Naive thymus-derived CD4-positive, alpha-beta T cell (primary cell): Measurements from ENCODE around the gene DDN. TPM values are rescaled to one million over a fixed set of nuclear protein-coding genes. Genes with fewer than 3 reads are reported as not detected.

ENCODE experiments used
- ATAC-seq: fragments of 150-1000 bp; cut with Tn5 transposase; 2 replicates; pipeline ENCODE4 v1.10.0; 2021; ENCODE audit warnings: mild to moderate bottlenecking, moderate library complexity
- CTCF ChIA-PET: fragments of 350-600 bp; sonication (Branson Sonifier 250); formaldehyde crosslinking; loops from one replicate; lab custom pipeline; 2021; ENCODE audit warnings: antibody characterized with exemption; lab: Charles Lee
- POLR2A ChIA-PET: fragments of 350-600 bp; sonication (Branson Sonifier 250); formaldehyde crosslinking; loops from one replicate; lab custom pipeline; 2021; ENCODE audit warnings: antibody characterized with exemption, inconsistent platforms; lab: Charles Lee
- DNase-seq, 9 donors: peaks; one replicate each; pipeline versions ENCODE4 v3.0.0 to v3.0.0-alpha.2; 2020 to 2022; ENCODE audit warnings: mixed read lengths in 1 of 9
- H3K27ac ChIP-seq: one replicate; pipeline ENCODE4 v1.7.0; 2013; ENCODE audit warnings: mild to moderate bottlenecking, low read depth, low read length, moderate library complexity
- H3K27me3 ChIP-seq, 2 donors: one replicate each; pipeline ENCODE4 v1.7.0; 2013; ENCODE audit warnings: low read length in 2 of 2, mild to moderate bottlenecking in 2 of 2, moderate library complexity in 2 of 2; ENCODE audit not compliant: control insufficient read depth in 2 of 2, insufficient read depth in 2 of 2
- H3K36me3 ChIP-seq, 3 experiments: 1 replicate in 2 of 3; 2 replicates in 1 of 3; pipeline ENCODE4 v1.7.0; 2013; ENCODE audit warnings: low read length in 3 of 3, mild to moderate bottlenecking in 3 of 3, moderate library complexity in 1 of 3; ENCODE audit not compliant: insufficient read depth in 3 of 3, control insufficient read depth in 2 of 3
- H3K4me1 ChIP-seq, 2 donors: one replicate each; pipeline ENCODE4 v1.7.0; 2013; ENCODE audit warnings: low read length in 2 of 2, mild to moderate bottlenecking in 2 of 2, moderate library complexity in 1 of 2; ENCODE audit not compliant: control insufficient read depth in 2 of 2, insufficient read depth in 2 of 2
- H3K4me3 ChIP-seq: 2 replicates; pipeline ENCODE4 v1.7.0; 2013; ENCODE audit warnings: mild to moderate bottlenecking, low read length
- H3K9me3 ChIP-seq, 3 experiments: 1 replicate in 2 of 3; 2 replicates in 1 of 3; pipeline ENCODE4 v1.7.0; 2013; ENCODE audit warnings: low read length in 3 of 3; ENCODE audit not compliant: control insufficient read depth in 2 of 3
- H3K27ac Mint-ChIP-seq, 9 donors: one replicate each; pipeline ENCODE4 v1.8.0; 2020 to 2022; ENCODE audit warnings: mixed read lengths in 9 of 9, mild to moderate bottlenecking in 8 of 9, moderate library complexity in 5 of 9, inconsistent platforms in 2 of 9
- H3K27me3 Mint-ChIP-seq, 5 donors: one replicate each; pipeline ENCODE4 v1.8.0; 2021 to 2022; ENCODE audit warnings: mixed read lengths in 5 of 5, mild to moderate bottlenecking in 1 of 5
- H3K36me3 Mint-ChIP-seq, 5 donors: one replicate each; pipeline ENCODE4 v1.8.0; 2020 to 2022; ENCODE audit warnings: mixed read lengths in 5 of 5, mild to moderate bottlenecking in 3 of 5, inconsistent platforms in 1 of 5
- H3K4me1 Mint-ChIP-seq, 7 donors: one replicate each; pipeline ENCODE4 v1.8.0; 2020 to 2022; ENCODE audit warnings: mixed read lengths in 7 of 7, mild to moderate bottlenecking in 3 of 7, inconsistent platforms in 1 of 7
- H3K4me3 Mint-ChIP-seq, 10 donors: one replicate each; pipeline ENCODE4 v1.8.0; 2020 to 2022; ENCODE audit warnings: mild to moderate bottlenecking in 10 of 10, mixed read lengths in 10 of 10, moderate library complexity in 6 of 10, inconsistent platforms in 2 of 10
- H3K9me3 Mint-ChIP-seq, 11 donors: one replicate each; pipeline ENCODE4 v1.8.0; 2020 to 2022; ENCODE audit warnings: mixed read lengths in 11 of 11, mild to moderate bottlenecking in 4 of 11, inconsistent platforms in 1 of 11, moderate library complexity in 1 of 11
- intact Hi-C, 2 donors: fragments of 100-400 bp; cut with micrococcal nuclease; formaldehyde crosslinking; loops; one replicate each; pipeline ENCODE4 v1.15.1; 2023
- polyA plus RNA-seq, 2 donors: library from polyadenylated mRNA; unstranded; fragments of 300-500 nt; fragmentation: Illumina TruSeq; gene quantifications; one replicate each; pipeline ENCODE4 v1.2.3, GENCODE V29; 2021
- total RNA-seq, 6 experiments: library from RNA in 5 of 6; stranded (reverse) in 5 of 6; gene quantifications; 1 replicate in 5 of 6; 2 replicates in 1 of 6; pipeline ENCODE4 v1.2.3 and lab custom pipeline; 2021 to 2026

DDN gene
- total and polyA plus RNA-seq, 7 experiments from 2014 or later, result 0.19 to 0.71 (median 0.27) TPM; not detected in 4

GRCh38 chr12:48972952-48973483, 26.2 kb downstream of the DDN start:
- H3K9me3 ChIP-seq, result no peaks in the 10 kb centered on the region
- H3K4me3 ChIP-seq, result no peak overlapping the region
- ChIA-PET POLR2A (no interaction called here), CTCF (interaction anchor here (0.8 to 1.3 kb wide), 4 partner anchors 10 to 158 kb away, joined by 3 to 8 read pairs (median 3); partner anchors contain the start of gene ARF3)
- Mint-ChIP-seq H3K4me1 (peaks cover 23 to 42% (median 29%) of the 10 kb centered on the region in 7 donors), H3K27me3 (peaks cover 42 to 95% (median 52%) of the 10 kb centered on the region in 5 donors), H3K36me3 (no peaks in the 10 kb centered on the region), H3K4me3 (peak overlapping the region in 2 of 10 donors; percentile 12 to 14), H3K27ac (no peak overlapping the region), H3K9me3 (peaks cover 0 to 2% (median 0%) of the 10 kb centered on the region in 11 donors)
- H3K4me1 ChIP-seq, result peaks cover 26 to 44% of the 10 kb centered on the region in 2 donors
- ATAC-seq, result no peak
- H3K27ac ChIP-seq, result no peak overlapping the region
- intact Hi-C loops, result no loop called here
- no peak for DNase-seq
- peaks cover 6 to 31% of the 10 kb centered on the region in 2 donors for H3K27me3 ChIP-seq
- H3K36me3 ChIP-seq, result no peaks in the 10 kb centered on the region

GRCh38 chr12:48972213-48972951, 26.8 kb downstream of the DDN start:
- H3K4me3 ChIP-seq, result no peak overlapping the region
- ChIA-PET CTCF (interaction anchor here (1.1 to 1.2 kb wide), 2 partner anchors 11 to 15 kb away, joined by 3 read pairs; partner anchors contain the start of gene ARF3), POLR2A (no interaction called here)
- H3K27me3 Mint-ChIP-seq, result peaks cover 42 to 90% (median 47%) of the 10 kb centered on the region in 5 donors
- H3K4me1 Mint-ChIP-seq, result peaks cover 18 to 37% (median 24%) of the 10 kb centered on the region in 7 donors
- no peaks in the 10 kb centered on the region for H3K36me3 ChIP-seq
- H3K9me3 ChIP-seq, result no peaks in the 10 kb centered on the region
- H3K27me3 ChIP-seq, result peaks cover 6 to 31% of the 10 kb centered on the region in 2 donors
- H3K4me3 Mint-ChIP-seq, result peak overlapping the region in 7 of 10 donors; percentile 66 to 90 (median 77)
- intact Hi-C loops, result no loop called here
- DNase-seq (peak in 1 of 9 donors; percentile 61), ATAC-seq (peak; percentile 6)
- H3K36me3 Mint-ChIP-seq, result no peaks in the 10 kb centered on the region
- no peak overlapping the region for H3K27ac ChIP-seq
- H3K9me3 Mint-ChIP-seq, result peaks cover 0 to 2% (median 0%) of the 10 kb centered on the region in 11 donors
- H3K27ac Mint-ChIP-seq, result no peak overlapping the region
- peaks cover 21 to 38% of the 10 kb centered on the region in 2 donors for H3K4me1 ChIP-seq

- peaks cover 15 to 33% (median 24%) of the 10 kb centered on the region in 7 donors for H3K4me1 Mint-ChIP-seq
- H3K36me3 Mint-ChIP-seq, result no peaks in the 10 kb centered on the region
- no peak overlapping the region for H3K27ac ChIP-seq
- intact Hi-C loops, result loop anchor here in 1 of 2 donors (1.0 to 2.0 kb wide), 2 partner anchors 9 to 14 kb away; partner anchors contain the start of gene ARF3
- H3K27me3 Mint-ChIP-seq, result peaks cover 38 to 82% (median 42%) of the 10 kb centered on the region in 5 donors
- peaks cover 0 to 2% (median 0%) of the 10 kb centered on the region in 11 donors for H3K9me3 Mint-ChIP-seq
- H3K4me1 ChIP-seq, result peaks cover 20 to 38% of the 10 kb centered on the region in 2 donors
- no peaks in the 10 kb centered on the region for H3K36me3 ChIP-seq
- POLR2A ChIA-PET, result interaction anchor here (1.4 to 2.8 kb wide), 2 partner anchors 10 to 13 kb away, joined by 5 to 8 read pairs; partner anchors contain the start of gene ARF3
- peaks cover 6 to 31% of the 10 kb centered on the region in 2 donors for H3K27me3 ChIP-seq
- ATAC-seq, result no peak
- H3K27ac Mint-ChIP-seq, result peak overlapping the region in 2 of 9 donors; percentile 24 to 33
- DNase-seq, result no peak
- CTCF ChIA-PET, result interaction anchor here (0.6 to 1.4 kb wide), 5 partner anchors 9 to 1742 kb away, joined by 3 to 6 read pairs (median 3); no protein-coding TSS in a partner anchor
- peak overlapping the region; percentile 40 for H3K4me3 ChIP-seq
- H3K9me3 ChIP-seq, result no peaks in the 10 kb centered on the region
- H3K4me3 Mint-ChIP-seq, result peak overlapping the region; percentile 55 to 89 (median 73)
Measured at GRCh38 chr12:48970702-48971334, 28.4 kb downstream of the DDN start.

GRCh38 chr12:48969833-48970701, 29.1 kb downstream of the DDN start:
- CTCF ChIA-PET, result interaction anchor here (1.0 to 1.4 kb wide), 4 partner anchors 9 to 36 kb away, joined by 3 to 6 read pairs (median 4); no protein-coding TSS in a partner anchor
- H3K9me3 Mint-ChIP-seq, result peaks cover 0 to 2% (median 0%) of the 10 kb centered on the region in 11 donors
- peak overlapping the region; percentile 40 for H3K4me3 ChIP-seq
- POLR2A ChIA-PET, result interaction anchor here (1.0 to 2.8 kb wide), 2 partner anchors 8 to 12 kb away, joined by 3 to 8 read pairs; partner anchors contain the start of genes ARF3 and WNT1
- H3K4me1 Mint-ChIP-seq, result peaks cover 15 to 33% (median 24%) of the 10 kb centered on the region in 7 donors
- H3K4me3 Mint-ChIP-seq, result peak overlapping the region; percentile 29 to 89 (median 71)
- H3K4me1 ChIP-seq, result peaks cover 20 to 38% of the 10 kb centered on the region in 2 donors
- ATAC-seq (peak; percentile 76), DNase-seq (peak in 6 of 9 donors; percentile 26 to 57 (median 38))
- intact Hi-C loops, result loop anchor here in 1 of 2 donors (1.0 to 2.0 kb wide), 2 partner anchors 10 to 13 kb away; partner anchors contain the start of gene ARF3
- H3K27me3 Mint-ChIP-seq, result peaks cover 35 to 80% (median 38%) of the 10 kb centered on the region in 5 donors
- H3K36me3 ChIP-seq, result no peaks in the 10 kb centered on the region
- peaks cover 6 to 31% of the 10 kb centered on the region in 2 donors for H3K27me3 ChIP-seq
- H3K9me3 ChIP-seq, result no peaks in the 10 kb centered on the region
- H3K36me3 Mint-ChIP-seq, result no peaks in the 10 kb centered on the region
- H3K27ac Mint-ChIP-seq, result peak overlapping the region in 1 of 9 donors; percentile 24
- H3K27ac ChIP-seq, result no peak overlapping the region

GRCh38 chr12:48969160-48969771, 29.9 kb downstream of the DDN start:
- intact Hi-C loops, result no loop called here
- H3K4me3 ChIP-seq, result peak overlapping the region; percentile 13
- no peaks in the 10 kb centered on the region for H3K36me3 ChIP-seq
- Mint-ChIP-seq H3K4me1 (peaks cover 15 to 33% (median 24%) of the 10 kb centered on the region in 7 donors), H3K27ac (peak overlapping the region in 1 of 9 donors; percentile 10), H3K36me3 (no peaks in the 10 kb centered on the region), H3K9me3 (peaks cover 0 to 2% (median 0%) of the 10 kb centered on the region in 11 donors), H3K4me3 (peak overlapping the region in 6 of 10 donors; percentile 33 to 89 (median 60)), H3K27me3 (peaks cover 30 to 80% (median 33%) of the 10 kb centered on the region in 5 donors)
- ChIA-PET CTCF (interaction anchor here (1.1 to 1.9 kb wide), 3 partner anchors 11 to 35 kb away, joined by 4 to 6 read pairs (median 4); partner anchors contain the start of gene ARF3), POLR2A (interaction anchor here (0.5 to 2.8 kb wide), 5 partner anchors 9 to 817 kb away, joined by 3 to 8 read pairs (median 5); partner anchors contain the start of genes ARF3 and WNT1)
- H3K27ac ChIP-seq, result no peak overlapping the region
- no peaks in the 10 kb centered on the region for H3K9me3 ChIP-seq
- no peak for DNase-seq
- no peak for ATAC-seq
- H3K4me1 ChIP-seq, result peaks cover 20 to 38% of the 10 kb centered on the region in 2 donors
- H3K27me3 ChIP-seq, result peaks cover 6 to 31% of the 10 kb centered on the region in 2 donors
